Esophagus muscularis mucosa (tissue), 4 donors: ENCODE measurements around the gene MUC7. TPM values are rescaled to one million over a fixed set of nuclear protein-coding genes. Genes with fewer than 3 reads are reported as not detected.
"Not testable (repeated sequence)": the region's sequence is repeated elsewhere in the genome, so short reads cannot be mapped to it uniquely, and the experiment has no call there.

Experiments
- DNase-seq: peaks from one replicate; pipeline ENCODE4 v3.0.0-alpha.2; 2017; ENCODE audit errors: extremely low spot score
- H3K27ac ChIP-seq, 4 donors: fragments of 200-600 bp; sonication (generic); replicated peaks in 1 of 4; 1 replicate in 3 of 4; 2 replicates in 1 of 4; pipeline ENCODE4 v1.5.1; 2016 to 2019; ENCODE audit warnings: mild to moderate bottlenecking in 1 of 4
- H3K27me3 ChIP-seq, 4 donors: fragments of 200-600 bp; sonication (generic); one replicate each; pipeline versions ENCODE4 v1.5.1 to v1.6.0; 2016 to 2019
- H3K36me3 ChIP-seq, 4 donors: fragments of 200-600 bp; sonication (generic); one replicate each; pipeline ENCODE4 v1.5.1; 2016 to 2019
- H3K4me1 ChIP-seq, 4 donors: fragments of 200-600 bp; sonication (generic); one replicate each; pipeline ENCODE4 v1.5.1; 2016 to 2019
- H3K4me3 ChIP-seq, 4 donors: fragments of 200-600 bp; sonication (generic); 1 replicate in 2 of 4; 2 replicates in 2 of 4; pipeline ENCODE4 v1.5.1; 2016 to 2019; ENCODE audit warnings: mild to moderate bottlenecking in 4 of 4, moderate library complexity in 1 of 4
- H3K9me3 ChIP-seq, 4 donors: fragments of 200-600 bp; sonication (generic); 1 replicate in 3 of 4; 2 replicates in 1 of 4; pipeline ENCODE4 v1.5.1; 2016 to 2019
- CTCF ChIP-seq, 3 experiments: fragments of 200-600 bp in 2 of 3; fragments of 450-650 bp in 1 of 3; sonication (generic) in 2 of 3; IDR thresholded peaks; one replicate each; pipeline ENCODE4 v1.5.1; 2017 to 2019; ENCODE audit warnings: antibody characterized with exemption in 3 of 3, mild to moderate bottlenecking in 2 of 3, moderate library complexity in 1 of 3
- EP300 ChIP-seq: sonication (generic); formaldehyde crosslinking; IDR thresholded peaks from one replicate; pipeline ENCODE4 v1.6.1; 2017; ENCODE audit warnings: antibody characterized with exemption
- POLR2A ChIP-seq: fragments of 450-650 bp; IDR thresholded peaks from one replicate; pipeline ENCODE4 v1.6.1; 2017; ENCODE audit warnings: antibody characterized with exemption, moderate library complexity, mild to moderate bottlenecking, low read depth
- POLR2AphosphoS5 ChIP-seq, 2 donors: sonication (generic); formaldehyde crosslinking; IDR thresholded peaks; one replicate each; pipeline ENCODE4 v1.6.1; 2017; ENCODE audit warnings: antibody characterized with exemption in 2 of 2
- WGBS: methylation state at CpG from one replicate; pipeline ENCODE4 v1.1.5; 2018; 5-methylcytosine and 5-hydroxymethylcytosine counted together
- intact Hi-C: fragments of 100-400 bp; cut with DNase I; formaldehyde crosslinking; loops from one replicate; pipeline ENCODE4 v1.15.1; 2023
- total RNA-seq, 4 donors: library from RNA; depleted of rRNA; stranded (reverse); fragments of >200 nt; gene quantifications; one replicate each; pipeline versions ENCODE4 v1.1.0 to v1.2.1, GENCODE V29; 2016

Gene MUC7
- total RNA-seq, 4 donors from 2014 or later, result not detected

- WGBS, result 84% methylated on average over 4 of the region's 4 CpGs
- Histone ChIP-seq H3K9me3 (no peaks in the 10 kb centered on the region), H3K4me3 (no peak overlapping the region), H3K4me1 (no peaks in the 10 kb centered on the region), H3K27me3 (no peaks in the 10 kb centered on the region), H3K36me3 (no peaks in the 10 kb centered on the region), H3K27ac (no peak overlapping the region)
- TF ChIP-seq POLR2AphosphoS5 (IDR thresholded peaks at IDR 0.05) (no peak), POLR2A (no peak), EP300 (no peak), CTCF (IDR thresholded peaks at IDR 0.05) (no peak)
- intact Hi-C loops, result no loop called here
- DNase-seq, result no peak
Observed at GRCh38 chr4:70473679-70474078, 1.7 kb downstream of the MUC7 start.

DNA sequence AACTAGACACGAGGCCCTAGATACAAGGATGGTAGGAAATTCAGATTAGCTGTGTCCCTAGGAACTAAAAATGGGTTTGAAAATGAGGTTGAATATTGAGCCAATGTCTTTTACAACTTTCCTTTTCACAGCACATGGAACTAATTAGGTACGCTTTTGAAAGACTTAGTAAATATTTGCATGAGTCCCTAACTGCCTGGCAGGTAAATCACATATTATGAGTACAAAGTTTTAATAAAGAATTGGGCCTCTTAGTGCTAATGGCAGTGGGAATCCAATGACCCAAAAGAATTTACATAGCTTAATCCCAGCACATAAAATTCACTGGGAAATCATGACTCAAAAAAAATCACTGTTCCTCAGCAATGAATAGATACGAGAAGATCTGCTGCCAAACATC lies 16.8 kb downstream of the MUC7 start:
- no peak overlapping the region for H3K4me3 ChIP-seq
- no peaks in the 10 kb centered on the region for H3K27me3 ChIP-seq
- no peaks in the 10 kb centered on the region for H3K36me3 ChIP-seq
- H3K4me1 ChIP-seq, result no peaks in the 10 kb centered on the region
- intact Hi-C loops, result no loop called here
- no peak for TF ChIP-seq CTCF (IDR thresholded peaks at IDR 0.05)
- no peak for TF ChIP-seq POLR2AphosphoS5 (IDR thresholded peaks at IDR 0.05)
- no peak for TF ChIP-seq POLR2A
- TF ChIP-seq EP300, result no peak
- DNase-seq, result no peak
- no peak overlapping the region for H3K27ac ChIP-seq
- H3K9me3 ChIP-seq, result no peaks in the 10 kb centered on the region
- WGBS, result 72% methylated on average over 3 of the region's 3 CpGs

DNA sequence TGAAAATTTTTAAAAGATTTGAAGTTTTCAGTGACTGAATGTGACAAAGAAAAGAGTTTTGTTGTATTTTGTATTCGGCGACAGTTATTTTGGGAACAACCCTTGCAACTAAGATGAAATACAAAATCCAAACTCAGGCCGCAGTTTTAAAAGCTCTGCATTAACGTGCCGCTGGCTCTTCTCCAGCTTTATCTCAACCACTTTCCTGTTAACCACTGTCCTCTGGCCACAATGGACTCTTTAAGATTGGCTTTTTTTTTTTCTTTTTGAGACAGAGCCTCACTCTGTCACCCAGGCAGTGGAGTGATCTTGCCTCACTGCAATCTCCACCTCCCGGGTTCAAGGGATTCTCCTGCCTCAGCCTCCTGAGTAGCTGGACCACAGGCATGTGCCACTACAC lies 24.2 kb downstream of the MUC7 start:
- no peak for DNase-seq
- TF ChIP-seq POLR2AphosphoS5 (IDR thresholded peaks at IDR 0.05) (no peak), POLR2A (no peak), CTCF (IDR thresholded peaks at IDR 0.05) (no peak), EP300 (no peak)
- H3K9me3 ChIP-seq, result no peaks in the 10 kb centered on the region
- H3K27me3 ChIP-seq, result no peaks in the 10 kb centered on the region
- no peaks in the 10 kb centered on the region for H3K36me3 ChIP-seq
- intact Hi-C loops, result loop anchor here (5.0 kb wide), 1 partner anchor 804 kb away; no protein-coding TSS in a partner anchor
- no peak overlapping the region for H3K27ac ChIP-seq
- H3K4me1 ChIP-seq, result no peaks in the 10 kb centered on the region
- H3K4me3 ChIP-seq, result no peak overlapping the region
- 84% methylated on average over 6 of the region's 6 CpGs for WGBS

DNA sequence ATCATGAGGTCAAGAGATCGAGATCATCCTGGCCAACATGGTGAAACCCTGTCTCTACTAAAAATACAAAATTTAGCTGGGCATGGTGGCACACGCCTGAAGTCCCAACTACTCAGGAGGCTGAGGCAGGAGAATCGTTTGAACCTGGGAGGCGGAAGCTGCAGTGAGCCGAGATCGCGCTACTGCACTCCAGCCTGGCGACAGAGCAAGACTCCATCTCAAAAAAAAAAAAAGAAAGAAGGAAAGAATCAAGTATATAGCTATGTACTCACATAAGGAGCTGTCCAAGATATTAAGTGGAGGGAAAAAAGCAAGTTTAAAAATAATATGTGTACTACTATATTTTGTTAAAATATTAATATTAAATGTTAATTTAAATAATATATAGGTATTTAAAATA lies 29.8 kb downstream of the MUC7 start:
- not testable (repeated sequence) for H3K4me3 ChIP-seq, DNase-seq, H3K4me1 ChIP-seq, H3K9me3 ChIP-seq, H3K27ac ChIP-seq, H3K36me3 ChIP-seq, H3K27me3 ChIP-seq
- 95% methylated on average over 8 of the region's 8 CpGs for WGBS
- intact Hi-C loops, result loop anchor here (10.0 kb wide), 1 partner anchor 607 kb away; no protein-coding TSS in a partner anchor

- DNase-seq, result no peak
- peaks cover 0 to 5% (median 0%) of the 10 kb centered on the region in 4 donors for H3K27me3 ChIP-seq
- H3K36me3 ChIP-seq, result no peaks in the 10 kb centered on the region
- WGBS, result 54% methylated on average over 4 of the region's 4 CpGs
- H3K9me3 ChIP-seq, result no peaks in the 10 kb centered on the region
- TF ChIP-seq POLR2AphosphoS5 (IDR thresholded peaks at IDR 0.05) (no peak), CTCF (IDR thresholded peaks at IDR 0.05) (no peak), EP300 (no peak), POLR2A (no peak)
- no peaks in the 10 kb centered on the region for H3K4me1 ChIP-seq
- no peak overlapping the region for H3K27ac ChIP-seq
- no peak overlapping the region for H3K4me3 ChIP-seq
- intact Hi-C loops, result loop anchor here (10.0 kb wide), 1 partner anchor 610 kb away; no protein-coding TSS in a partner anchor
Observed at GRCh38 chr4:70504733-70505132, 32.7 kb downstream of the MUC7 start.
